Uterus (tissue), 4 donors: ENCODE measurements around the gene ORM1. TPM values are rescaled to one million over a fixed set of nuclear protein-coding genes. Genes with fewer than 3 reads are reported as not detected.

ENCODE experiments used
- DNase-seq, 2 donors: peaks; one replicate each; pipeline ENCODE4 v3.0.0-alpha.2; 2019 to 2020
- H3K27ac ChIP-seq, 2 donors: fragments of 200-600 bp; sonication (generic); 1 replicate in 1 of 2; 2 replicates in 1 of 2; pipeline ENCODE4 v1.5.1; 2016 to 2018
- H3K27me3 ChIP-seq, 2 donors: fragments of 200-600 bp; sonication (generic); one replicate each; pipeline ENCODE4 v1.5.1; 2018 to 2019; ENCODE audit warnings: control low read depth in 1 of 2
- H3K36me3 ChIP-seq, 2 donors: fragments of 200-600 bp; sonication (generic); one replicate each; pipeline ENCODE4 v1.5.1; 2019; ENCODE audit warnings: control low read depth in 1 of 2
- H3K4me1 ChIP-seq, 2 donors: fragments of 200-600 bp; sonication (generic); one replicate each; pipeline ENCODE4 v1.5.1; 2018 to 2019; ENCODE audit warnings: control low read depth in 1 of 2
- H3K4me3 ChIP-seq, 2 donors: fragments of 200-600 bp; sonication (generic); 1 replicate in 1 of 2; 2 replicates in 1 of 2; pipeline ENCODE4 v1.5.1; 2018 to 2019; ENCODE audit warnings: mild to moderate bottlenecking in 1 of 2
- H3K9me3 ChIP-seq, 2 donors: fragments of 200-600 bp; sonication (generic); one replicate each; pipeline ENCODE4 v1.5.1; 2019; ENCODE audit warnings: control low read depth in 1 of 2
- intact Hi-C: fragments of 100-400 bp; cut with DNase I; formaldehyde crosslinking; loops from one replicate; pipeline ENCODE4 v1.15.1; 2023; ENCODE audit warnings: low total_unique reads
- total RNA-seq, 4 donors: library from RNA; depleted of rRNA in 3 of 4; stranded (reverse); fragments of >200 nt in 3 of 4; gene quantifications; one replicate each; pipeline versions ENCODE4 v1.1.0 to v1.2.4, GENCODE V29; 2014 to 2023
- TF ChIP-seq, protein P1 (sequence below), 4 experiments: fragments of 200-600 bp in 2 of 4; fragments of 450-650 bp in 2 of 4; sonication (generic) in 2 of 4; IDR thresholded peaks; one replicate each; pipeline ENCODE4 v1.5.1; 2016 to 2019; ENCODE audit warnings: antibody characterized with exemption in 4 of 4, mild to moderate bottlenecking in 2 of 4, moderate library complexity in 1 of 4
- donor health status: DM: yes; HTN: yes; CAD: no.

The ORM1 gene
- total RNA-seq, 4 donors from 2014 or later = 1.9 to 2.4 TPM; not detected in 2

DNA sequence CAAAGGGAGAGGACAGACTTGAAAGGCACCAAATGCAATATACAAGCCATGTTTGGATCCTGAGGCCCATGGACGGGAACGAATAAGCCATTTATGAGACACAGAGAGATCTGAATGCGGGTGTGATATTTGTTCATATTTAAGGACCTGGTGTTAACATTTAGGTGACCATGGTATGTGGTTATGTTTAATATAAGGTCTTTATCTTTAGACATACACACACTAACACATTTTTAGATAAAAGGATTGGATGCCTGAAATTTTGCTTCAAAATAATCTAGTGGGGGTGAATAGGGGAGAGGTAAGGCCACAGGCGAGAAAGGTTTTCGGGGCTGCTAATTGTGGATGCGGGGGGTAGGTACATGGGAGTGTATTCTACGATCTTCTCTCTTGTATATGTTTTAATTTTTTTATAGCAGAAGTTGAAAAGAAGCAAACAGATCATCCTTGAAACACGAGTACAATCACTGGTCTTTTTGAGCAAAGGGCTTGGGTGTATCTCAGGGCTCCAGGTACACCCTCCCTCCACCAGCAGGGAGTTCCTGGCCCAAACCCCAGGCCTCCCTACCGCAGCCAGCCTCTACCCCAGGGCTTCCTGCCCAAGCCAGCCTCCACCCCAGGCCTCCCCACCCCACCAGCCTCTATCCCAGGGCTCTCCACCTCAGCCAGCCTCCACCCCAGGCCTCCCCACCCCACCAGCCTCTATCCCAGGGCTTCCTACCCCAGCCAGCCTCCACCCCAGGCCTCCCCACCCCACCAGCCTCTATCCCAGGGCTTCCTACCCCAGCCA, 52.7 kb downstream of the ORM1 start:
- peaks cover 5 to 33% of the 10 kb centered on the region in 2 donors for H3K4me1 ChIP-seq
- no peaks in the 10 kb centered on the region for H3K27me3 ChIP-seq
- H3K27ac ChIP-seq = peak overlapping the region in 1 of 2 donors; percentile 37
- no peaks in the 10 kb centered on the region for H3K36me3 ChIP-seq
- H3K4me3 ChIP-seq = no peak overlapping the region
- TF ChIP-seq, protein P1, sequence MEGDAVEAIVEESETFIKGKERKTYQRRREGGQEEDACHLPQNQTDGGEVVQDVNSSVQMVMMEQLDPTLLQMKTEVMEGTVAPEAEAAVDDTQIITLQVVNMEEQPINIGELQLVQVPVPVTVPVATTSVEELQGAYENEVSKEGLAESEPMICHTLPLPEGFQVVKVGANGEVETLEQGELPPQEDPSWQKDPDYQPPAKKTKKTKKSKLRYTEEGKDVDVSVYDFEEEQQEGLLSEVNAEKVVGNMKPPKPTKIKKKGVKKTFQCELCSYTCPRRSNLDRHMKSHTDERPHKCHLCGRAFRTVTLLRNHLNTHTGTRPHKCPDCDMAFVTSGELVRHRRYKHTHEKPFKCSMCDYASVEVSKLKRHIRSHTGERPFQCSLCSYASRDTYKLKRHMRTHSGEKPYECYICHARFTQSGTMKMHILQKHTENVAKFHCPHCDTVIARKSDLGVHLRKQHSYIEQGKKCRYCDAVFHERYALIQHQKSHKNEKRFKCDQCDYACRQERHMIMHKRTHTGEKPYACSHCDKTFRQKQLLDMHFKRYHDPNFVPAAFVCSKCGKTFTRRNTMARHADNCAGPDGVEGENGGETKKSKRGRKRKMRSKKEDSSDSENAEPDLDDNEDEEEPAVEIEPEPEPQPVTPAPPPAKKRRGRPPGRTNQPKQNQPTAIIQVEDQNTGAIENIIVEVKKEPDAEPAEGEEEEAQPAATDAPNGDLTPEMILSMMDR (IDR thresholded peaks at IDR 0.05) = no peak
- no peaks in the 10 kb centered on the region for H3K9me3 ChIP-seq
- DNase-seq = no peak
- intact Hi-C loops = no loop called here

Other genes with a start within 250 kb of the ORM1 start
- 1 to 10 TPM in 1 of 4 donors, not detected in 3; 1.3 TPM for gene AMBP, start 244.8 kb upstream of the ORM1 start, total RNA-seq
- 1 to 10 TPM; 1.5 to 5.4 (median 2.7) TPM for gene KIF12, start 223.8 kb upstream of the ORM1 start, total RNA-seq
- 10 to 100 TPM in 3 of 4 donors, 1 to 10 TPM in 1; 7.9 to 52.9 (median 43.3) TPM for gene COL27A1, start 167.6 kb upstream of the ORM1 start, total RNA-seq
- 1 to 10 TPM in 1 of 4 donors, not detected in 3; 1.2 TPM for gene ORM2, start 6.8 kb downstream of the ORM1 start, total RNA-seq
- 100 to 1,000 TPM in 1 of 4 donors, 10 to 100 TPM in 3; 24.1 to 123 (median 34.3) TPM for gene AKNA, start 64.9 kb downstream of the ORM1 start, total RNA-seq
- gene WHRN, start 182.4 kb downstream of the ORM1 start, total RNA-seq = 10 to 100 TPM in 2 of 4 donors, 1 to 10 TPM in 2; 4.0 to 32.3 (median 20.2) TPM